GM12872 (cell line): Measurements from ENCODE around the gene ACVRL1.

ENCODE experiments used
- CTCF ChIP-seq: IDR thresholded peaks from 3 replicates; pipeline ENCODE4 v1.5.1; 2011; ENCODE audit warnings: low read depth, mild to moderate bottlenecking, low read length, moderate library complexity; ENCODE audit not compliant: insufficient read depth

Gene ACVRL1

GRCh38 chr12:51907083-51907855, at the start of gene ACVRL1:
Gene ACVRL1 (plus strand): TSS chr12:51907504. CDS start chr12:51912475, 4,971 bp downstream.
- no peak for TF ChIP-seq CTCF

GRCh38 chr12:51860986-51861385, 46.3 kb upstream of the ACVRL1 start:
- TF ChIP-seq CTCF, result no peak

- TF ChIP-seq CTCF, result no peak
Observed at GRCh38 chr12:51862947-51863346, 44.4 kb upstream of the ACVRL1 start.

GRCh38 chr12:51863363-51863932, 43.9 kb upstream of the ACVRL1 start:
- no peak for TF ChIP-seq CTCF

- no peak for TF ChIP-seq CTCF
Observed at GRCh38 chr12:51863933-51864832, 43.1 kb upstream of the ACVRL1 start.

- TF ChIP-seq CTCF, result no peak
Observed at GRCh38 chr12:51864833-51865670, 42.3 kb upstream of the ACVRL1 start.
